HepG2 (cell line): ENCODE results near the gene TRAPPC12. TPM values are rescaled to one million over a fixed set of nuclear protein-coding genes. Genes with fewer than 3 reads are reported as not detected.

Source experiments
- GMEB2 ChIP-seq: IDR thresholded peaks from 2 replicates; pipeline ENCODE4 v1.6.1; 2016; ENCODE audit warnings: missing biosample characterization, missing genetic modification reagents, low read depth
- GZF1 ChIP-seq: sonication (generic); formaldehyde crosslinking; IDR thresholded peaks from 2 replicates; pipeline ENCODE4 v1.5.1; 2020; ENCODE audit warnings: mild to moderate bottlenecking, missing genetic modification reagents
- MED8 ChIP-seq: sonication (generic); formaldehyde crosslinking; IDR thresholded peaks from 2 replicates; pipeline ENCODE4 v1.8.1; 2023; ENCODE audit warnings: mild to moderate bottlenecking, missing genetic modification reagents; ENCODE audit not compliant: insufficient replicate concordance
- USF2 ChIP-seq, 2 experiments: sonication (generic) in 1 of 2; formaldehyde crosslinking in 1 of 2; IDR thresholded peaks; 2 replicates each; pipeline versions ENCODE4 v1.5.1 to v1.6.1; 2011 to 2020; ENCODE audit warnings: borderline replicate concordance in 1 of 2, low read depth in 1 of 2, low read length in 1 of 2, mild to moderate bottlenecking in 1 of 2, missing genetic modification reagents in 1 of 2, moderate library complexity in 1 of 2
- ZNF281 ChIP-seq: sonication (generic); formaldehyde crosslinking; IDR thresholded peaks from 2 replicates; pipeline ENCODE4 v1.4.0; 2020; ENCODE audit warnings: missing genetic modification reagents, borderline replicate concordance
- ZNF432 ChIP-seq: sonication (generic); formaldehyde crosslinking; IDR thresholded peaks from 2 replicates; pipeline ENCODE4 v1.5.0; 2020; ENCODE audit warnings: missing genetic modification reagents, mild to moderate bottlenecking, borderline replicate concordance
- ZNF768 ChIP-seq: sonication (generic); formaldehyde crosslinking; IDR thresholded peaks from 2 replicates; pipeline ENCODE4 v1.4.0; 2020; ENCODE audit warnings: missing genetic modification reagents
- polyA plus RNA-seq, 8 experiments: library from polyadenylated mRNA; depleted of rRNA in 3 of 8; stranded (reverse) in 7 of 8; unstranded in 1 of 8; fragments of >200 nt; fragmentation: Illumina TruSeq in 4 of 8; extraction: Trizol in 4 of 8; gene quantifications; 2 replicates each; pipeline versions ENCODE4 v1.2.1 to v1.2.3, GENCODE V29; 2011 to 2016; ENCODE audit warnings: low read depth in 4 of 8, missing spikeins in 1 of 8, mixed read lengths in 1 of 8; ENCODE audit not compliant: insufficient read depth in 1 of 8
- total RNA-seq, 5 experiments: library from RNA; depleted of rRNA; stranded (reverse); fragments of >200 nt; fragmentation: Illumina TruSeq; extraction: Trizol; gene quantifications; 2 replicates each; pipeline ENCODE4 v1.2.3, GENCODE V29; 2016; ENCODE audit warnings: low read depth in 1 of 5
- TF ChIP-seq, protein P1 (sequence below): fragments of 450-650 bp; IDR thresholded peaks from 2 replicates; pipeline ENCODE4 v1.6.1; 2017; ENCODE audit warnings: mild to moderate bottlenecking

The TRAPPC12 gene
- total and polyA plus RNA-seq, 2 of the 13 experiments (the other 11 are each of a cell fraction or from before 2014, with no cell fraction given), result 46.4 to 97.7 TPM

GRCh38 chr2:3377612-3378432 lies 1.7 kb upstream of the TRAPPC12 start, which contains the start of gene EIPR1 (continued):
- TF ChIP-seq, protein P1, sequence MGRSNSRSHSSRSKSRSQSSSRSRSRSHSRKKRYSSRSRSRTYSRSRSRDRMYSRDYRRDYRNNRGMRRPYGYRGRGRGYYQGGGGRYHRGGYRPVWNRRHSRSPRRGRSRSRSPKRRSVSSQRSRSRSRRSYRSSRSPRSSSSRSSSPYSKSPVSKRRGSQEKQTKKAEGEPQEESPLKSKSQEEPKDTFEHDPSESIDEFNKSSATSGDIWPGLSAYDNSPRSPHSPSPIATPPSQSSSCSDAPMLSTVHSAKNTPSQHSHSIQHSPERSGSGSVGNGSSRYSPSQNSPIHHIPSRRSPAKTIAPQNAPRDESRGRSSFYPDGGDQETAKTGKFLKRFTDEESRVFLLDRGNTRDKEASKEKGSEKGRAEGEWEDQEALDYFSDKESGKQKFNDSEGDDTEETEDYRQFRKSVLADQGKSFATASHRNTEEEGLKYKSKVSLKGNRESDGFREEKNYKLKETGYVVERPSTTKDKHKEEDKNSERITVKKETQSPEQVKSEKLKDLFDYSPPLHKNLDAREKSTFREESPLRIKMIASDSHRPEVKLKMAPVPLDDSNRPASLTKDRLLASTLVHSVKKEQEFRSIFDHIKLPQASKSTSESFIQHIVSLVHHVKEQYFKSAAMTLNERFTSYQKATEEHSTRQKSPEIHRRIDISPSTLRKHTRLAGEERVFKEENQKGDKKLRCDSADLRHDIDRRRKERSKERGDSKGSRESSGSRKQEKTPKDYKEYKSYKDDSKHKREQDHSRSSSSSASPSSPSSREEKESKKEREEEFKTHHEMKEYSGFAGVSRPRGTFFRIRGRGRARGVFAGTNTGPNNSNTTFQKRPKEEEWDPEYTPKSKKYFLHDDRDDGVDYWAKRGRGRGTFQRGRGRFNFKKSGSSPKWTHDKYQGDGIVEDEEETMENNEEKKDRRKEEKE, result no peak
- no peak for TF ChIP-seq ZNF432 (CRISPR knock-in tag)
- TF ChIP-seq ZNF768 (CRISPR knock-in tag), result peak; percentile 68; the same call in 1 of the 2 replicates
- TF ChIP-seq ZNF281 (CRISPR knock-in tag), result peak; percentile 50
- TF ChIP-seq USF2 (IDR thresholded peaks at IDR 0.05; ENCODE audit: low read depth, low read length), result no peak
- TF ChIP-seq USF2 (CRISPR knock-in tag; IDR thresholded peaks at IDR 0.05; ENCODE audit: borderline replicate concordance), result peak; percentile 53; the same call in 1 of the 2 replicates
- TF ChIP-seq MED8, result peak; percentile 22
- peak; percentile 57; the same call in 1 of the 2 replicates for TF ChIP-seq GMEB2 (CRISPR knock-in tag)
- TF ChIP-seq GZF1 (CRISPR knock-in tag), result no peak
